PC-9 (cell line): ENCODE results near the gene LAMA3. TPM values are rescaled to one million over a fixed set of nuclear protein-coding genes. Genes with fewer than 3 reads are reported as not detected.

Experiments used
- BruUV-seq: library from RNA; stranded (reverse); fragments of 400-500 nt; replicated peaks from 2 replicates; lab custom pipeline; 2021; lab: Mats Ljungman, UMichigan
- CTCF ChIA-PET: fragments of 300-600 bp; sonication (Branson Sonifier 250); formaldehyde crosslinking; loops from one replicate; lab custom pipeline; 2022; ENCODE audit warnings: antibody characterized with exemption; lab: Charles Lee
- POLR2A ChIA-PET: fragments of 300-600 bp; sonication (Branson Sonifier 250); formaldehyde crosslinking; loops from one replicate; lab custom pipeline; 2022; ENCODE audit warnings: antibody characterized with exemption; ENCODE audit not compliant: unreplicated experiment; lab: Charles Lee
- DNase-seq, 2 experiments: peaks; one replicate each; pipeline versions ENCODE4 v3.0.0 to v3.0.0-alpha.2; 2015 to 2022; ENCODE audit warnings: mixed read lengths in 1 of 2
- H2AFZ ChIP-seq: fragments of 200-600 bp; sonication (generic); 2 replicates; pipeline ENCODE4 v1.8.1; 2017; ENCODE audit warnings: antibody characterized with exemption
- H3F3A ChIP-seq: fragments of 200-600 bp; sonication (generic); 2 replicates; pipeline ENCODE4 v1.8.1; 2017; ENCODE audit warnings: antibody characterized with exemption, mild to moderate bottlenecking, low read depth; ENCODE audit not compliant: insufficient read depth
- H3K27ac ChIP-seq: fragments of 200-600 bp; sonication (generic); 2 replicates; pipeline ENCODE4 v1.6.1; 2016; ENCODE audit warnings: mixed run types
- H3K27me3 ChIP-seq: fragments of 200-600 bp; sonication (generic); 2 replicates; pipeline ENCODE4 v1.6.1; 2016; ENCODE audit warnings: low read depth, mixed run types; ENCODE audit not compliant: insufficient read depth
- H3K36me3 ChIP-seq: fragments of 200-600 bp; sonication (generic); 2 replicates; pipeline ENCODE4 v1.6.1; 2016; ENCODE audit warnings: low read depth, mixed run types
- H3K4me1 ChIP-seq: fragments of 200-600 bp; sonication (generic); replicated peaks from 2 replicates; pipeline ENCODE4 v1.6.1; 2016; ENCODE audit warnings: mixed run types; ENCODE audit not compliant: insufficient read depth
- H3K4me2 ChIP-seq: fragments of 200-600 bp; sonication (generic); 2 replicates; pipeline ENCODE4 v1.6.1; 2017; ENCODE audit warnings: mixed run types
- H3K4me3 ChIP-seq: fragments of 200-600 bp; sonication (generic); 2 replicates; pipeline ENCODE4 v1.6.1; 2016; ENCODE audit warnings: mixed run types
- H3K79me2 ChIP-seq: fragments of 200-600 bp; sonication (generic); 2 replicates; pipeline ENCODE4 v1.6.1; 2017; ENCODE audit warnings: low read depth, mixed run types
- H3K9me2 ChIP-seq: fragments of 200-600 bp; sonication (generic); 2 replicates; pipeline ENCODE4 v1.8.1; 2017; ENCODE audit warnings: mild to moderate bottlenecking; ENCODE audit not compliant: insufficient read depth
- H3K9me3 ChIP-seq: fragments of 200-600 bp; sonication (generic); 2 replicates; pipeline ENCODE4 v1.8.1; 2016; ENCODE audit warnings: low read depth; ENCODE audit not compliant: insufficient read depth
- H4K20me1 ChIP-seq: fragments of 200-600 bp; sonication (generic); 2 replicates; pipeline ENCODE4 v1.8.1; 2017; ENCODE audit not compliant: insufficient read depth
- CTCF ChIP-seq: fragments of 200-600 bp; sonication (generic); conservative IDR thresholded peaks from 2 replicates; pipeline ENCODE4 v1.6.1; 2017; ENCODE audit warnings: mixed run types, antibody characterized with exemption, mild to moderate bottlenecking, moderate library complexity
- EZH2 ChIP-seq: fragments of 200-600 bp; sonication (generic); IDR thresholded peaks from 2 replicates; pipeline ENCODE4 v1.8.0; 2017; ENCODE audit warnings: antibody characterized with exemption, low read depth
- intact Hi-C: fragments of 100-400 bp; cut with micrococcal nuclease; formaldehyde crosslinking; loops from one replicate; pipeline ENCODE4 v1.10.0; 2022; ENCODE audit not compliant: unreplicated experiment
- total RNA-seq: library from RNA; stranded (reverse); gene quantifications from 2 replicates; pipeline ENCODE4 v1.2.3, GENCODE V29; 2021

LAMA3 gene
- total RNA-seq, 1 experiment from 2014 or later: 44.4 TPM

GRCh38 chr18:23877371-23877770 lies 188.1 kb downstream of the LAMA3 start:
- no peaks in the 10 kb centered on the region for H4K20me1 ChIP-seq
- intact Hi-C loops: loop anchor here (10.0 kb wide), 1 partner anchor 163 kb away; no protein-coding TSS in a partner anchor
- H3K9me3 ChIP-seq: no peaks in the 10 kb centered on the region
- no peak overlapping the region for H3K4me2 ChIP-seq
- BruUV-seq: no TSS peak
- CTCF ChIA-PET: no interaction called here
- peaks cover 29% of the 10 kb centered on the region for H3K79me2 ChIP-seq
- no peak overlapping the region for H3K27ac ChIP-seq
- peaks cover 24% of the 10 kb centered on the region for H3K4me1 ChIP-seq
- H2AFZ ChIP-seq: no peak overlapping the region
- POLR2A ChIA-PET: no interaction called here
- no peaks in the 10 kb centered on the region for H3K27me3 ChIP-seq
- H3K9me2 ChIP-seq: no peaks in the 10 kb centered on the region
- DNase-seq: no peak
- no peak overlapping the region for H3K4me3 ChIP-seq
- H3K36me3 ChIP-seq: no peaks in the 10 kb centered on the region
- H3F3A ChIP-seq: peaks cover 10% of the 10 kb centered on the region; the same call in 1 of the 2 replicates
- TF ChIP-seq EZH2 (no peak), CTCF (no peak)

- Histone ChIP-seq H3K9me2 (no peaks in the 10 kb centered on the region), H3F3A (peaks cover 4% of the 10 kb centered on the region; the same call in 1 of the 2 replicates), H3K27ac (no peak overlapping the region), H4K20me1 (no peaks in the 10 kb centered on the region), H3K36me3 (no peaks in the 10 kb centered on the region), H3K79me2 (peaks cover 25% of the 10 kb centered on the region), H2AFZ (no peak overlapping the region), H3K27me3 (no peaks in the 10 kb centered on the region), H3K4me2 (no peak overlapping the region), H3K9me3 (no peaks in the 10 kb centered on the region), H3K4me3 (no peak overlapping the region), H3K4me1 (peaks cover 20% of the 10 kb centered on the region)
- ChIA-PET POLR2A (no interaction called here), CTCF (no interaction called here)
- BruUV-seq: no TSS peak
- DNase-seq: no peak
- TF ChIP-seq EZH2: no peak
- intact Hi-C loops: loop anchor here (10.0 kb wide), 1 partner anchor 164 kb away; no protein-coding TSS in a partner anchor
Measured at GRCh38 chr18:23878336-23878900, 189.2 kb downstream of the LAMA3 start.

GRCh38 chr18:23879126-23879525 lies 189.9 kb downstream of the LAMA3 start:
- Histone ChIP-seq H3K4me3 (no peak overlapping the region), H3K36me3 (no peaks in the 10 kb centered on the region), H3K9me3 (no peaks in the 10 kb centered on the region), H3F3A (no peaks in the 10 kb centered on the region), H2AFZ (no peak overlapping the region), H3K9me2 (no peaks in the 10 kb centered on the region), H4K20me1 (no peaks in the 10 kb centered on the region), H3K27me3 (no peaks in the 10 kb centered on the region), H3K4me1 (peaks cover 13% of the 10 kb centered on the region), H3K4me2 (no peak overlapping the region), H3K79me2 (peaks cover 19% of the 10 kb centered on the region), H3K27ac (no peak overlapping the region)
- CTCF ChIA-PET: no interaction called here
- no peak for DNase-seq
- intact Hi-C loops: loop anchor here (10.0 kb wide), 1 partner anchor 164 kb away; no protein-coding TSS in a partner anchor
- no TSS peak for BruUV-seq
- TF ChIP-seq CTCF (no peak), EZH2 (no peak)
- POLR2A ChIA-PET: no interaction called here
